ENCODE measurements around the gene CMTM7.

CMTM7 gene

GRCh38 chr3:32414522-32415202 lies 23.0 kb downstream of the CMTM7 start:
- no peak for DNase-seq

GRCh38 chr3:32419742-32420125 lies 28.1 kb downstream of the CMTM7 start:
- no peak for DNase-seq

GRCh38 chr3:32420126-32421038 lies 28.7 kb downstream of the CMTM7 start:
- DNase-seq, result no peak

GRCh38 chr3:32421185-32421584 lies 29.5 kb downstream of the CMTM7 start:
- DNase-seq, result no peak

GRCh38 chr3:32421991-32422859 lies 30.6 kb downstream of the CMTM7 start:
- DNase-seq, result no peak

GRCh38 chr3:32422943-32423342 lies 31.3 kb downstream of the CMTM7 start:
- no peak for DNase-seq

- DNase-seq, result peak; percentile 10
These were observed 31.9 kb downstream of the CMTM7 start for GRCh38 chr3:32423534-32423933.

GRCh38 chr3:32423956-32424557 lies 32.4 kb downstream of the CMTM7 start:
- peak; percentile 19 for DNase-seq

- no peak for DNase-seq
These were observed 33.1 kb downstream of the CMTM7 start for GRCh38 chr3:32424581-32425250.

- no peak for DNase-seq
These were observed 36.7 kb downstream of the CMTM7 start for GRCh38 chr3:32428092-32429068.

GRCh38 chr3:32430900-32431299 lies 39.2 kb downstream of the CMTM7 start:
- DNase-seq, result no peak

- no peak for DNase-seq
These were observed 39.8 kb downstream of the CMTM7 start for GRCh38 chr3:32431481-32431880.

GRCh38 chr3:32432045-32432710 lies 40.5 kb downstream of the CMTM7 start:
- DNase-seq, result no peak

- DNase-seq, result no peak
These were observed 41.3 kb downstream of the CMTM7 start for GRCh38 chr3:32432711-32433530.

- DNase-seq, result no peak
These were observed 42.6 kb downstream of the CMTM7 start for GRCh38 chr3:32434206-32434605.

- DNase-seq, result no peak
These were observed 44.5 kb downstream of the CMTM7 start for GRCh38 chr3:32435911-32436815.

GRCh38 chr3:32436816-32437189 lies 45.1 kb downstream of the CMTM7 start:
- DNase-seq, result no peak

- DNase-seq, result no peak
These were observed 46.2 kb downstream of the CMTM7 start for GRCh38 chr3:32437896-32438295.

Measured in NCI-H82 (cell line).